HG03066 (cell line): Measurements from ENCODE around the gene SLF2.

Experiments used
- ATAC-seq: cut with Tn5 transposase; IDR thresholded peaks from one replicate; pipeline ENCODE4 v1.9.1; 2021; ENCODE audit warnings: low read depth; ENCODE audit not compliant: unreplicated experiment

Gene SLF2

GRCh38 chr10:100912605-100913469 is at the start of gene SLF2:
SLF2 (plus strand) TSS chr10:100912963; CDS start chr10:100913111, 148 bp downstream.
- peak; percentile 96 for ATAC-seq

- no peak for ATAC-seq
Observed at GRCh38 chr10:100863433-100863832, 49.3 kb upstream of the SLF2 start.

GRCh38 chr10:100864036-100864885 is 48.5 kb upstream of the SLF2 start:
- ATAC-seq: no peak

- no peak for ATAC-seq
Observed at GRCh38 chr10:100864978-100865377, 47.8 kb upstream of the SLF2 start.

- ATAC-seq: no peak
Observed at GRCh38 chr10:100866010-100866409, 46.8 kb upstream of the SLF2 start.

GRCh38 chr10:100866575-100867098 is 46.1 kb upstream of the SLF2 start:
- ATAC-seq: no peak

- ATAC-seq: no peak
Observed at GRCh38 chr10:100867261-100867963, 45.4 kb upstream of the SLF2 start.

- no peak for ATAC-seq
Observed at GRCh38 chr10:100868382-100868781, 44.4 kb upstream of the SLF2 start.

- ATAC-seq: no peak
Observed at GRCh38 chr10:100869399-100869798, 43.4 kb upstream of the SLF2 start.

GRCh38 chr10:100872034-100872791 is 40.5 kb upstream of the SLF2 start:
- no peak for ATAC-seq

- ATAC-seq: no peak
Observed at GRCh38 chr10:100873146-100873826, 39.5 kb upstream of the SLF2 start.

GRCh38 chr10:100873827-100874326 is 38.9 kb upstream of the SLF2 start:
- ATAC-seq: no peak

- ATAC-seq: no peak
Observed at GRCh38 chr10:100874702-100875483, 37.9 kb upstream of the SLF2 start.

GRCh38 chr10:100875484-100876166 is 37.1 kb upstream of the SLF2 start:
- no peak for ATAC-seq

GRCh38 chr10:100876585-100877460 is 35.9 kb upstream of the SLF2 start:
- ATAC-seq: no peak

GRCh38 chr10:100877461-100877850 is 35.3 kb upstream of the SLF2 start:
- ATAC-seq: no peak
